Mucosa of stomach (tissue), 1 donor: Measurements from ENCODE around the gene NPY4R.
"Not testable (repeated sequence)": the region's sequence is repeated elsewhere in the genome, so short reads cannot be mapped to it uniquely, and the experiment has no call there.

ENCODE experiments used
- H3K27me3 ChIP-seq: one replicate; pipeline ENCODE4 v1.7.0; 2013; ENCODE audit warnings: mild to moderate bottlenecking, low read length; ENCODE audit not compliant: control insufficient read depth, insufficient read depth
- H3K36me3 ChIP-seq: one replicate; pipeline ENCODE4 v1.7.0; 2013; ENCODE audit warnings: low read length; ENCODE audit not compliant: control insufficient read depth, insufficient read depth
- H3K4me1 ChIP-seq: one replicate; pipeline ENCODE4 v1.7.0; 2013; ENCODE audit warnings: mild to moderate bottlenecking, low read length; ENCODE audit not compliant: control insufficient read depth, insufficient read depth
- H3K4me3 ChIP-seq: one replicate; pipeline ENCODE4 v1.7.0; 2013; ENCODE audit warnings: low read length
- H3K9ac ChIP-seq: one replicate; pipeline ENCODE4 v1.7.0; 2013; ENCODE audit warnings: mild to moderate bottlenecking, low read length, moderate library complexity
- H3K9me3 ChIP-seq: one replicate; pipeline ENCODE4 v1.7.0; 2013; ENCODE audit warnings: mild to moderate bottlenecking, low read length, moderate library complexity; ENCODE audit not compliant: control insufficient read depth
- donor health status: Pancreatic carcinoma.

NPY4R gene

DNA sequence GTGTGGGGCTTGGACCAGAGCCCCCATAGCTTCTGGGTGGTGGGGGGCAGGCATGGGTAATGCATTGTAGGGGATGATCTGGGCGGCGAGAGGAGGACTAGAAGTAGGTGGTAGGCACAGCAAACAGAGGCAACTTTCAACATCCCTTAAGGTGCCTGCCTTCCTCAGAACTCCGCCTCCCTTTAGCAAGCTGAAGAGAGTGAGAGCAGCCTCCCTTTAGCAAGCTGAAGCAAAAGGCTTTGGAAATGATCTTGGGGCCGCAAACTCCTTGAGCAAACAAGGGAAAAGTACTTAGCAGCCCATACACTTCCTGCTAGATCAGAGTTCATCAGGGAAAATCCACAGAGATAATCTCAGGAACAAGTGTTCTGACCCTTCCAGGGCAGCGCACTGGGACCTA lies 18.3 kb downstream of the NPY4R start:
- not testable (repeated sequence) for H3K27me3 ChIP-seq, H3K9ac ChIP-seq, H3K9me3 ChIP-seq, H3K4me3 ChIP-seq, H3K4me1 ChIP-seq, H3K36me3 ChIP-seq

GRCh38 chr10:46445389-46446122 lies 20.2 kb downstream of the NPY4R start:
- H3K9me3 ChIP-seq, H3K4me3 ChIP-seq, H3K27me3 ChIP-seq, H3K4me1 ChIP-seq, H3K9ac ChIP-seq, H3K36me3 ChIP-seq: not testable (repeated sequence)

DNA sequence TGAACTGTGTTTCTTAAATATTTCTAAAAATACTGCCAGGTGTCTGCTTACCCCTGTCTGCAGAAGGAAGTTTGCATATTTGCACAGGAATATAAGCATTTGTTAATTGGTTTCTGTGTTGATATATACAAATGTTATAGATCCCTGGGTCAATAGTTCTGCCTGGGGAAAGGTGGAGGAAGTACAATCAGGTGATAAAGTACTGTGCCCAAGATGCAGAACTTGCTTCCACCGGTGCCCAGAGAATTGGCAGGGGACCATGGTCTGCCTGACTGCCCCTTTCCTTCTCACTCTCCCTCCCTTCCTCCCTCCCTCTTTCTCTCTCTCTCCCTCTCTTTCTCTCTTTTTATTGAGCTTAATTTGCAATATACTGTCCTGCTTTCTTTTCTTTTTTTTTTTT lies 22.3 kb downstream of the NPY4R start:
- not testable (repeated sequence) for H3K36me3 ChIP-seq, H3K27me3 ChIP-seq, H3K4me1 ChIP-seq, H3K9ac ChIP-seq, H3K4me3 ChIP-seq, H3K9me3 ChIP-seq

GRCh38 chr10:46442706-46443275 lies 23.0 kb downstream of the NPY4R start:
- H3K9me3 ChIP-seq, result not testable (repeated sequence)

GRCh38 chr10:46441837-46442278 lies 23.9 kb downstream of the NPY4R start:
- H3K4me1 ChIP-seq, result not testable (repeated sequence)

More at GRCh38 chr10:46442706-46443275, 23.0 kb downstream of the NPY4R start:
- not testable (repeated sequence) for H3K36me3 ChIP-seq, H3K4me3 ChIP-seq, H3K9ac ChIP-seq, H3K27me3 ChIP-seq, H3K4me1 ChIP-seq

GRCh38 chr10:46440942-46441341 lies 24.8 kb downstream of the NPY4R start:
- H3K9ac ChIP-seq, H3K27me3 ChIP-seq, H3K4me1 ChIP-seq, H3K36me3 ChIP-seq, H3K4me3 ChIP-seq, H3K9me3 ChIP-seq: not testable (repeated sequence)

More at GRCh38 chr10:46441837-46442278, 23.9 kb downstream of the NPY4R start:
- H3K4me3 ChIP-seq, H3K9ac ChIP-seq, H3K36me3 ChIP-seq, H3K9me3 ChIP-seq, H3K27me3 ChIP-seq: not testable (repeated sequence)

DNA sequence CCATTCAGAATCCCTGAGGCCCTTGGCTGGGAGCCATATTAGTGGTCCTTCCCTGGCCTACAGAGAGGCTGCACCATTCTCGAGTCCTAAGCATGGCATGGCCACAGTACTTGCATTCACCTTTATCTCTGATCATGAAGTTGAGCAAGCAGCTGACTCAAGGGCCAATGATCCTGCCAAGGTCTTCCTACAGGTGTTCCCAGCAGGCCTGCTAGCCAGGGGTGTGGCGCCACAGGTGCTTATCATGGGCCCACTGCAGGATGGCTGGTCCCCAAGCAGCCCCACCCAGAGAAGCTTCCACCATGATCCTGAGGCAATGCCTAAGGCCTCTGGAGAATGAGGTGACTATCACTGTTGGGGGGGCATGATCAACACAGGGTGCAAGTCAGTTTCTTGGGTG lies 42.2 kb downstream of the NPY4R start:
- not testable (repeated sequence) for H3K4me1 ChIP-seq, H3K9me3 ChIP-seq, H3K4me3 ChIP-seq, H3K36me3 ChIP-seq, H3K27me3 ChIP-seq, H3K9ac ChIP-seq

- H3K4me3 ChIP-seq, H3K9me3 ChIP-seq, H3K9ac ChIP-seq, H3K4me1 ChIP-seq, H3K27me3 ChIP-seq, H3K36me3 ChIP-seq: not testable (repeated sequence)
Observed at GRCh38 chr10:46419570-46420379, 46.0 kb downstream of the NPY4R start.

DNA sequence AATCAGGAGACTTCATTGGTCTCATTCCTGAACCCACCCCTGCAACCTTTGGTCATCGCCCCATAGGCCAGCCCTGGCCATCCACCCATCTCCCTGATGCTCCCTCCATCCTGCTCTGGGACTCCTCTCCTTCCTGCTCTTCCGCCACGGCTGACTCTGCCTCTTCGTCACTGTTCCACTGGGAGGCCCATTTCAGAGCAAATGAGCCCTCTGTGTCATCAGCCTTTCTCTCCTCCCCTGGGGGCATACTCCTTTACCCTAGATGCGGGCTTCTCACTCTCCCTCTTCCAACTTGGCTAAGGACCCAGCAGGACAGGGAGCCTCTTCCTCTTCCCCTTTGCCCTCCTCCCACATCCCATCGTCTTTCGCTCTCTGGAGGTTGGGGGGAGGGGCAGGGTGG lies 47.5 kb downstream of the NPY4R start:
- H3K4me3 ChIP-seq, H3K36me3 ChIP-seq, H3K9ac ChIP-seq, H3K27me3 ChIP-seq, H3K9me3 ChIP-seq, H3K4me1 ChIP-seq: not testable (repeated sequence)

DNA sequence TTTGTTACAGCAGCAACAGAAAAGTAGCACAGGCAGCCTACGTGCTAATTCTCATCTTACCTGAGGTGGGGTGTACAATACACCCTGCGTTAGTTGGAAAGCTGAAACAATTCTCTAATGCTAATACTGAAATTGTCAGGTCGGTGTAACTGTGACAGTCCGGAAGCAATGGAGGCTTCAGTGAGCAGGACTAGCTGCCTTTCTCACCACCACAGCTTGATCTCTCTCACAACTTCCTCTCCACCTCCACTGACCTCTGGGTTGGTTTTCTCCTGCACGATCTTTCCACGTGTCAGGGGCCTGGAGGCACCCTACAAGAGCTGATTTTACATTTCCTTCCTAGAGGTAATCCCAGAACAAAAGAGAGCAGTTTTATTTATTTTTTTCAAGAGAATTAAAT lies 50.5 kb downstream of the NPY4R start:
- H3K27me3 ChIP-seq, H3K9ac ChIP-seq, H3K4me3 ChIP-seq, H3K4me1 ChIP-seq, H3K36me3 ChIP-seq, H3K9me3 ChIP-seq: not testable (repeated sequence)

DNA sequence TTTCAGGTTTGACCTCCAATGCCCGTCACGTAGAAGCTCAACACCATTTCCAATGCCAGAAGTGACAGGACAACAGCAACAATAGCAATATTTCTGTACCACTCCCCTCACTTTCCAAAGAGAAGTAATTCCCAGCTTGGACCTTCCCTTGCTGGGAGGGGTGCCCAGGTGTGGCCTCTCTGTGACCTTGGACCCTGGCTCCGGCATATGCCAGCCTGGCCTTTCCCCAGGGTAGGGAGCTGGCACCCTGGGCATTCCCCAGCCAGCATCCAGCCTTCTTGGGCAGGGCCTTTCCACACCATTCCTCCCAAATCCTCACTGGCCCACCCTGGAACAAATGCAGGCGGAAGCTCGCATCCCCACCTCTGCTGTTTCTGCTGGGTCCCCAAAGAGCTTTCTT lies 53.1 kb downstream of the NPY4R start:
- H3K9me3 ChIP-seq, H3K4me3 ChIP-seq, H3K4me1 ChIP-seq, H3K36me3 ChIP-seq, H3K9ac ChIP-seq, H3K27me3 ChIP-seq: not testable (repeated sequence)

- H3K4me1 ChIP-seq, result not testable (repeated sequence)
Observed at GRCh38 chr10:46411123-46411522, 54.6 kb downstream of the NPY4R start.

More at GRCh38 chr10:46411123-46411522, 54.6 kb downstream of the NPY4R start:
- H3K27me3 ChIP-seq, H3K9ac ChIP-seq, H3K9me3 ChIP-seq, H3K36me3 ChIP-seq, H3K4me3 ChIP-seq: not testable (repeated sequence)
